ENCODE results near the gene ABHD4.

DNA sequence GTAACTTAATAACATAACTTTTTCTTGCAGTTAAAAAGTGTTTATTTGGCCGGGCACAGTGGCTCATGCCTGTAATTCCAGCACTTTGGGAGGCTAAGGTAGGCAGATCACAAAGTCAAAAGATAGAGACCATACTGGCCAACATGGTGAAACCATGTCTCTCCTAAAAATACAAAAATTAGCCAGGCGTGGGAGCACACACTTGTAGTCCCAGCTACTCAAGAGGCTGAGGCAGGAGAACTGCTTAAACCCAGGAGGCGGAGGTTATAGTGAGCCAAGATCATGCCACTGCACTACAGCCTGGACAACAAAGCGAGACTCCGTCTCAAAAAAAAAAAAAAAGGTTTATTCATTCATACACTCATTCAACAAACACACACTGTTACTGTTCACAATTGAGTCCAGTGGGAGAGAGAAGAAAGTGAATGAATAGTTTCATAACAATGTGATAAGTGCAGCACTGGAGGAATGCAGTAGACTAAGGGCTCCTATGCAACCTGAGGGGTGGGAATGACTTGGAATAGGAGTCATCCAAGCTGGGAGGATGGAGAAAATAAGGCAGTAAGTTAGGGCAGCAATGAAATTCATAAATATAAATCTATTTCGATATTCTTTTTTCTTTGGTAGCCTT lies 28.9 kb upstream of the ABHD4 start:
- TF ChIP-seq EP300 (IDR thresholded peaks at IDR 0.05) (no peak), POLR2A (IDR thresholded peaks at IDR 0.05) (no peak), POLR2AphosphoS5 (IDR thresholded peaks at IDR 0.05) (no peak)
- TF ChIP-seq, protein P1, sequence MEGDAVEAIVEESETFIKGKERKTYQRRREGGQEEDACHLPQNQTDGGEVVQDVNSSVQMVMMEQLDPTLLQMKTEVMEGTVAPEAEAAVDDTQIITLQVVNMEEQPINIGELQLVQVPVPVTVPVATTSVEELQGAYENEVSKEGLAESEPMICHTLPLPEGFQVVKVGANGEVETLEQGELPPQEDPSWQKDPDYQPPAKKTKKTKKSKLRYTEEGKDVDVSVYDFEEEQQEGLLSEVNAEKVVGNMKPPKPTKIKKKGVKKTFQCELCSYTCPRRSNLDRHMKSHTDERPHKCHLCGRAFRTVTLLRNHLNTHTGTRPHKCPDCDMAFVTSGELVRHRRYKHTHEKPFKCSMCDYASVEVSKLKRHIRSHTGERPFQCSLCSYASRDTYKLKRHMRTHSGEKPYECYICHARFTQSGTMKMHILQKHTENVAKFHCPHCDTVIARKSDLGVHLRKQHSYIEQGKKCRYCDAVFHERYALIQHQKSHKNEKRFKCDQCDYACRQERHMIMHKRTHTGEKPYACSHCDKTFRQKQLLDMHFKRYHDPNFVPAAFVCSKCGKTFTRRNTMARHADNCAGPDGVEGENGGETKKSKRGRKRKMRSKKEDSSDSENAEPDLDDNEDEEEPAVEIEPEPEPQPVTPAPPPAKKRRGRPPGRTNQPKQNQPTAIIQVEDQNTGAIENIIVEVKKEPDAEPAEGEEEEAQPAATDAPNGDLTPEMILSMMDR (IDR thresholded peaks at IDR 0.05), result no peak
